MCF 10A (cell line): ENCODE results near the gene ALDH4A1. TPM values are rescaled to one million over a fixed set of nuclear protein-coding genes. Genes with fewer than 3 reads are reported as not detected.
"Not testable (repeated sequence)": the region's sequence is repeated elsewhere in the genome, so short reads cannot be mapped to it uniquely, and the experiment has no call there.

Experiments used
- BruUV-seq: library from RNA; stranded (reverse); fragments of 400-500 nt; replicated peaks from 2 replicates; lab custom pipeline; 2021; lab: Mats Ljungman, UMichigan
- CTCF ChIA-PET: fragments of 300-600 bp; sonication (Branson Sonifier 250); formaldehyde crosslinking; extraction: SDS; loops from one replicate; lab custom pipeline; 2021; ENCODE audit warnings: antibody characterized with exemption, inconsistent platforms; lab: Yijun Ruan, JAX
- POLR2A ChIA-PET: fragments of 300-600, 350-650 bp; sonication (Branson Sonifier 250); formaldehyde crosslinking; extraction: SDS; loops from one replicate; lab custom pipeline; 2020; ENCODE audit warnings: antibody characterized with exemption, inconsistent platforms; lab: Yijun Ruan, JAX
- DNase-seq: peaks from one replicate; pipeline ENCODE4 v3.0.0-alpha.2; 2018; ENCODE audit not compliant: unreplicated experiment
- H3K27ac Mint-ChIP-seq: one replicate; pipeline ENCODE4 v1.8.0; 2022; ENCODE audit warnings: mild to moderate bottlenecking, low read depth, mixed read lengths; ENCODE audit not compliant: unreplicated experiment
- H3K27me3 Mint-ChIP-seq: one replicate; pipeline ENCODE4 v1.8.0; 2022; ENCODE audit warnings: mixed read lengths; ENCODE audit not compliant: insufficient read depth, unreplicated experiment
- H3K36me3 Mint-ChIP-seq: one replicate; pipeline ENCODE4 v1.8.0; 2022; ENCODE audit warnings: mild to moderate bottlenecking, moderate library complexity, mixed read lengths; ENCODE audit not compliant: insufficient read depth, unreplicated experiment
- H3K4me1 Mint-ChIP-seq: one replicate; pipeline ENCODE4 v1.8.0; 2022; ENCODE audit warnings: mixed read lengths; ENCODE audit not compliant: insufficient read depth, unreplicated experiment
- H3K4me3 Mint-ChIP-seq: one replicate; pipeline ENCODE4 v1.8.0; 2022; ENCODE audit warnings: mild to moderate bottlenecking, moderate library complexity, mixed read lengths; ENCODE audit not compliant: unreplicated experiment
- H3K9me3 Mint-ChIP-seq: one replicate; pipeline ENCODE4 v1.8.0; 2022; ENCODE audit warnings: mixed read lengths; ENCODE audit not compliant: unreplicated experiment
- intact Hi-C: fragments of 100-400 bp; cut with micrococcal nuclease; formaldehyde crosslinking; loops from 2 replicates; pipeline ENCODE4 v1.14.1; 2022
- total RNA-seq: library from RNA; stranded (reverse); gene quantifications from 2 replicates; pipeline ENCODE4 v1.2.3, GENCODE V29; 2022
- TF ChIP-seq, protein P1 (sequence below): fragments of 200-600 bp; IDR thresholded peaks from one replicate; pipeline ENCODE4 v1.8.0; 2022; ENCODE audit warnings: antibody characterized with exemption, mild to moderate bottlenecking; ENCODE audit not compliant: unreplicated experiment

The ALDH4A1 gene
- total RNA-seq, 1 experiment from 2014 or later: 6.3 TPM

GRCh38 chr1:18874036-18874435 lies 28.3 kb downstream of the ALDH4A1 start:
- intact Hi-C loops: loop anchor here (5.0 kb wide), 1 partner anchor 192 kb away; no protein-coding TSS in a partner anchor
- Mint-ChIP-seq H3K9me3 (no peaks in the 10 kb centered on the region), H3K4me3 (no peak overlapping the region), H3K36me3 (no peaks in the 10 kb centered on the region), H3K27ac (no peak overlapping the region), H3K4me1 (no peaks in the 10 kb centered on the region), H3K27me3 (peaks cover 3% of the 10 kb centered on the region)
- CTCF ChIA-PET: interaction anchor here (0.8 to 4.1 kb wide), 11 partner anchors 8 to 311 kb away, joined by 3 to 40 read pairs (median 4); no protein-coding TSS in a partner anchor
- POLR2A ChIA-PET: no interaction called here
- no TSS peak for BruUV-seq
- TF ChIP-seq, protein P1, sequence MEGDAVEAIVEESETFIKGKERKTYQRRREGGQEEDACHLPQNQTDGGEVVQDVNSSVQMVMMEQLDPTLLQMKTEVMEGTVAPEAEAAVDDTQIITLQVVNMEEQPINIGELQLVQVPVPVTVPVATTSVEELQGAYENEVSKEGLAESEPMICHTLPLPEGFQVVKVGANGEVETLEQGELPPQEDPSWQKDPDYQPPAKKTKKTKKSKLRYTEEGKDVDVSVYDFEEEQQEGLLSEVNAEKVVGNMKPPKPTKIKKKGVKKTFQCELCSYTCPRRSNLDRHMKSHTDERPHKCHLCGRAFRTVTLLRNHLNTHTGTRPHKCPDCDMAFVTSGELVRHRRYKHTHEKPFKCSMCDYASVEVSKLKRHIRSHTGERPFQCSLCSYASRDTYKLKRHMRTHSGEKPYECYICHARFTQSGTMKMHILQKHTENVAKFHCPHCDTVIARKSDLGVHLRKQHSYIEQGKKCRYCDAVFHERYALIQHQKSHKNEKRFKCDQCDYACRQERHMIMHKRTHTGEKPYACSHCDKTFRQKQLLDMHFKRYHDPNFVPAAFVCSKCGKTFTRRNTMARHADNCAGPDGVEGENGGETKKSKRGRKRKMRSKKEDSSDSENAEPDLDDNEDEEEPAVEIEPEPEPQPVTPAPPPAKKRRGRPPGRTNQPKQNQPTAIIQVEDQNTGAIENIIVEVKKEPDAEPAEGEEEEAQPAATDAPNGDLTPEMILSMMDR: no peak
- DNase-seq: no peak

DNA sequence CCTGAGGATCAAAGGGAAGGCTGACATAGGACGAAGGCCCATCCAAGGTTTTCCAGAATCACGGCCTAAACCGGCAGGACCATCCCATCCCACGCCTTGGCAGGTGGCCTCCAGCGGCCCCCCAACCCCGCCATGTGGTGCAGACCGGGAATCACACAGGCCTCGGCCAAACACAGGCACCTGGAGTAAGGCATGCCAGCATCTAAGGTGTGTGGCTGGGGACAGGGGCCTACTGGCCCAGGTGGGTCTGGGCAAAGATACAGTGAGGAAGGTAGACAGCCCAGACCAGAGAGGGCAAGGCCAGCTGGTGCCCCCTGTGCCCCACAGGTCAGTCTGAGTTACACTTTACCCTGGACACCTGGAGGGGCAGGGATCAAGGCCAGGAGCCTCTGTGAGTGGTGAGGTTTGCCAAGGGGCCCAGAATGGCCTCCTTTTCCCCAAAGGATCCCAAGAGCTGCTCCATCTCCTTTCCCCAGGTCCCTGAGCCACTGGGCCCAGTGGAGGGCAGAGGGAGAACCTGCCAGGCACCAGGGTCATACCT lies 30.2 kb downstream of the ALDH4A1 start:
- Mint-ChIP-seq H3K27me3 (peaks cover 19% of the 10 kb centered on the region), H3K4me3 (no peak overlapping the region), H3K4me1 (no peaks in the 10 kb centered on the region), H3K27ac (no peak overlapping the region), H3K36me3 (no peaks in the 10 kb centered on the region), H3K9me3 (no peaks in the 10 kb centered on the region)
- CTCF ChIA-PET: interaction anchor here (0.5 to 4.1 kb wide), 2 partner anchors 13 to 79 kb away, joined by 4 to 34 read pairs; no protein-coding TSS in a partner anchor
- POLR2A ChIA-PET: no interaction called here
- TF ChIP-seq, protein P1: no peak
- DNase-seq: no peak
- no TSS peak for BruUV-seq
- intact Hi-C loops: loop anchor here (5.0 kb wide), 1 partner anchor 190 kb away; no protein-coding TSS in a partner anchor

GRCh38 chr1:18871401-18872070 lies 30.8 kb downstream of the ALDH4A1 start:
- POLR2A ChIA-PET: no interaction called here
- H3K36me3 Mint-ChIP-seq: no peaks in the 10 kb centered on the region
- no peaks in the 10 kb centered on the region for H3K4me1 Mint-ChIP-seq
- CTCF ChIA-PET: no interaction called here
- H3K27me3 Mint-ChIP-seq: peaks cover 25% of the 10 kb centered on the region
- DNase-seq: no peak
- H3K27ac Mint-ChIP-seq: no peak overlapping the region
- H3K9me3 Mint-ChIP-seq: no peaks in the 10 kb centered on the region
- TF ChIP-seq, protein P1: no peak
- intact Hi-C loops: loop anchor here (5.0 kb wide), 1 partner anchor 189 kb away; no protein-coding TSS in a partner anchor
- BruUV-seq: no TSS peak
- H3K4me3 Mint-ChIP-seq: no peak overlapping the region

GRCh38 chr1:18870957-18871356 lies 31.4 kb downstream of the ALDH4A1 start:
- no peak for DNase-seq
- intact Hi-C loops: loop anchor here (5.0 kb wide), 1 partner anchor 189 kb away; no protein-coding TSS in a partner anchor
- no peaks in the 10 kb centered on the region for H3K4me1 Mint-ChIP-seq
- TF ChIP-seq, protein P1: no peak
- CTCF ChIA-PET: interaction anchor here (0.7 kb wide), 1 partner anchor 14 kb away, joined by 3 read pairs; no protein-coding TSS in a partner anchor
- no peak overlapping the region for H3K27ac Mint-ChIP-seq
- POLR2A ChIA-PET: no interaction called here
- peaks cover 28% of the 10 kb centered on the region for H3K27me3 Mint-ChIP-seq
- no peak overlapping the region for H3K4me3 Mint-ChIP-seq
- no TSS peak for BruUV-seq
- no peaks in the 10 kb centered on the region for H3K9me3 Mint-ChIP-seq
- no peaks in the 10 kb centered on the region for H3K36me3 Mint-ChIP-seq

- not testable (repeated sequence) for DNase-seq, BruUV-seq, H3K9me3 Mint-ChIP-seq, H3K27ac Mint-ChIP-seq, H3K4me3 Mint-ChIP-seq, H3K4me1 Mint-ChIP-seq, H3K36me3 Mint-ChIP-seq
- ChIA-PET POLR2A (interaction anchor here (0.6 kb wide), 1 partner anchor 672 kb away, joined by 4 read pairs; no protein-coding TSS in a partner anchor), CTCF (interaction anchor here (0.7 kb wide), 1 partner anchor 14 kb away, joined by 3 read pairs; no protein-coding TSS in a partner anchor)
- intact Hi-C loops: loop anchor here (5.0 kb wide), 1 partner anchor 188 kb away; no protein-coding TSS in a partner anchor
- H3K27me3 Mint-ChIP-seq: peaks cover 32% of the 10 kb centered on the region
Observed at GRCh38 chr1:18870595-18870865, 31.8 kb downstream of the ALDH4A1 start.
